HG03175 (cell line): ENCODE results near the gene SPATA25.
"Not testable (repeated sequence)": the region's sequence is repeated elsewhere in the genome, so short reads cannot be mapped to it uniquely, and the experiment has no call there.

ENCODE experiments used
- ATAC-seq: cut with Tn5 transposase; IDR thresholded peaks from one replicate; pipeline ENCODE4 v1.9.1; 2021; ENCODE audit warnings: mild to moderate bottlenecking, moderate library complexity; ENCODE audit not compliant: unreplicated experiment

The SPATA25 gene, protein sequence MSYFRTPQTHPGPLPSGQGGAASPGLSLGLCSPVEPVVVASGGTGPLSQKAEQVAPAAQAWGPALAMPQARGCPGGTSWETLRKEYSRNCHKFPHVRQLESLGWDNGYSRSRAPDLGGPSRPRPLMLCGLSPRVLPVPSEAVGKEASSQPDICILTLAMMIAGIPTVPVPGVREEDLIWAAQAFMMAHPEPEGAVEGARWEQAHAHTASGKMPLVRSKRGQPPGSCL

GRCh38 chr20:45887346-45887715 is at the start of gene SPATA25:
Gene SPATA25 (minus strand): TSS chr20:45887622. CDS start chr20:45887590, 32 bp downstream.
- ATAC-seq: no peak

DNA sequence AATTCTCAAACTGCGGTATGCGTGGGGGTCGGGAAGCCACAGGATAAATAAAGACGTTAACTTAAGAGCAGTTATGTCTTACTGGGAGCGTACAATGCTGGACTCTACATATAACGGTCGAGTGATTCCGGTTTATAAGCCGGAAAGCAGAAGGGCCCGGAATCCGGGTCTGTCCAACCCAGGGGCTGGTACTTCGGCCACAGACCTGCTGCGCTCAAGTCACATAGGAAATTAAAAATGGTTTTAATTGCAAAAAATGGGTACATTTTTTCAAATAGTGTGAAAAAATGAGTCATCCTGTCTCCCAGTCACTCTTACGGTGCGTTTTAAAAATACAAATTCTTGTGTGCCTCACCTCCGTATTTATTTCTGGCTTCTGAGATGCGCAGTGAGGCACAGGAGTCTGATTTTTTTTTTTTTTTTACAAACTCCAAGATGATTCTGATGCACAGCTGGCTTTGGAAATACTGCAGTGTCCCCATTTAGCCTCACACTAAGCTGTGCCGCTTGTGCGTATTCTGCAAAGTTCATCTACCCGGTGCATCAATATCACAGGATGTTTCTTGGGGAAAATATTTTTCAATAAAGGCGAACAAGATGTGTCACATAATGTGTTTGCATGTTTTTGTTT is 48.1 kb upstream of the SPATA25 start:
- ATAC-seq: no peak

DNA sequence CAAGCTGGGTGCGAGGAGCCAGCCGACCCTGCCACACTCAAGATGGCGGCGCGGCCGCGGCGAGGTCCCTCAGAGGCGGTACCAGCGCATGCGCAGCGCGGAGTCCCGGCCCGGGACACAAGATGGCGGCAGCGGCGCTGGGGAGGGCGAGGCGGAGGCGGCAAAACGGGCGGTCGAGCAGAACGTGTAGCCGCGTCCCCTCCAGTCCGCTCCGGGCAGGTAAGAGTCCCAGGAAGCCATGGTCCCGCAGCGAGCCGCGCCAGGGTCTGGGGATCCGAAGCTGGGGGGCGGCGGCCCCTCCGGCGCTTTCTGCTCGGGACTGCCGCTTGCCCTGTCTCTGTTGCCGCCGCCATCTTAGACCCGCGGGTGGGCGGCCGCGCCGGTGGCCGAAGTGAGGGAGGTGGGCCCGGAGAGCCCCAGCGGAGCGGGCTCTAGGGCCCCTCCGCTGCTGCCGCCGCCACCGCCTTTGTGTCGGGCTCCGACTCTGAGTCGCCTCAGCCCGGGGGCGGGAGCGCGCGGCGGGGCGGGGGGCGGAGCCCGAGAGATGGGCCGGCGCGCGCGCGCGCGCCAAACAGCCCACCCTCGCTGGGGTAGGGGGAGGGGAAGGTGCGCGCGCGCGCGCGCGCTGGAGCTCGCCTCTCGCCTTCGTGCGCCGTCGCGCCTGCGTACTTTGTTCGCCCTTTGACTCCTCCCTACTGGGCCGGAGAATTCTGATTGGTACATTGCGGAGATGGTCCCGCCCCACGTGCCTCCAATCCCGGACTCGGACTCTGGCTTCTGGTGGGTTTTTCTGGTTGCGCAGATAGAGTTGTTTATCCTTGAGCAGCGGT is 47.4 kb upstream of the SPATA25 start, which contains the start of gene PCIF1:
PCIF1 (plus strand) TSS at position 98 of the 830 bp plus-strand sequence. CDS start 4,317 bp downstream, outside the sequence.
- peak; percentile 74 for ATAC-seq

DNA sequence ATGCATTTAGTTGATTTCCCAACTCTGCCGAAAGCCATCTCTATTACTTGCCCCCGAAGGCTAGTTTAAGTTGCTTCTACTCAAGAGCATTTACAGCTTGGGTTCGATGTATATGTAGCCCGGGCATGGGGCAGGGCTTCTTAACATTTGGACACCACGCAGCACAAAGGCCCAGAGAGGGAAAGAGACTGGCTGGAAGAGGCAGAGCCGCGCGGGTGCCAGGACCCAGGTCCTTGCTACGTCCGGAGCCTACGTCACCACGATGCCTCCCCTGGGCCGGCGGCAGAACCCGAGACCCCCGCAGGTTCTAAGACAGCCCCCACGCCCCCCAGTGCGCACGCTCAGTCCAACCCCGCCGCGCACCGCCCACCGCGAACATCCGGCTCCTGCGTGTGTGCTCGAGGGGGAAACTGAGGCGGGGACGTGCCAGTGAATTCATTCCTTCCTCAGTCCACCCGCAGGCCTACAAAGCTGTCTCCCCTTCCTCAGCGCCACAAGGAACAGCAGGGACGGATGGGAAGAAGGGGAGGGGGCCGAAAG is 46.7 kb upstream of the SPATA25 start:
- peak; percentile 23 for ATAC-seq

- no peak for ATAC-seq
Observed at GRCh38 chr20:45933266-45934045, 46.0 kb upstream of the SPATA25 start.

GRCh38 chr20:45931680-45932079 is 44.3 kb upstream of the SPATA25 start:
- ATAC-seq: not testable (repeated sequence)

DNA sequence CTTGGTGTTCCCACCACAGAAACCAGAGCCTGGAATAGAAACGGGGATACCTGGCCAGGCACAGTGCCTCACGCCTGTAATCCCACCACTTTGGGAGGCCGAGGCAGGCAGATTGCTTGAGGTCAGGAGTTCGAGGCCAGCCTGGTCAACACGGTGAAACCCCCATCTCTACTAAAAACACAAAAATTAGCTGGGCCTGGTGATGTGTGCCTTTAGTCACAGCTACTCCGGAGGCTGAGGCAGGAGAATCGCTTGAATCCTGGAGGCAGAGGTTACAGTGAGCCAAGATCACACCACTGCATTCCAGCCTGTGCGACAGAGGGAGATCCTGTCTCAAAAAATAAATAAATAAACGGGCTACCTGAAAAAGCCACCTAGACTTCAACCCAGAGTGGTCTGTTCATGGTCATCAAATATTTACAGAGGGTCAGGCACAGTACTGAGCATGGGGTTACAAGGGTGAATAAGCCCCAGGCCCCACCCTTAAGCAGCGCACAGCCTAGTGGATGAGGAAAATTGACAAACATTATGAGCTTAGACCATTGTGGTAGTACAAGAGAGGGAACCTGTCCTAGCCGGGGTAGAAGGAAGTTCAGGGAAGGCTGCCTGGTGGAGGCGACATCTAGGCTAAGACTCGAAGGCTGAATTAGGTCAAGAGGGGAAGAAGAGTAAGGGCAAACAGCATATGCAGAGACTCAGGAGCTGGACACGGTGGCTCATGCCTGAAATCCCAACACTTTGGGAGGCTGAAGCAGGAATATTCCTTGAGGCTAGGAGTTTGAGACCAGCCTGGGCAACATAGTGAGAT is 39.9 kb upstream of the SPATA25 start:
- ATAC-seq: no peak

DNA sequence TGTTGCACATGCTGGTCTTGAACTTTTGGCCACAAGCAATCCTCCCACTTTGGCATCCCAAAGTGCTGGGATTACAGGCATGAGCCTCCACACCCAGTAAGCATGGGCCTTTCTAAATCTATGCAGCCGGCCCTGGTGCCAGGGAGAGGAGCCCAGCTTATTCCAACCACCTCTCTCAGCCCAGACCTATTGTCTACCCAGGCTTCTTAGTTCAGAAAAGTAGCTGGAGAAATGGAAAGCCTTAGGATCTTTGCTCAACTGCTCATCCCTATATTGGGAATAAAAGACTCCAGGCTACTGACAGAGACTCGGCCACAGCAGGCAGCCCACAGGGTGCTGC is 39.3 kb upstream of the SPATA25 start:
- no peak for ATAC-seq

- no peak for ATAC-seq
Observed at GRCh38 chr20:45925821-45926506, 38.5 kb upstream of the SPATA25 start.

- no peak for ATAC-seq
Observed at GRCh38 chr20:45924391-45925261, 37.2 kb upstream of the SPATA25 start.

GRCh38 chr20:45921337-45922189 is 34.1 kb upstream of the SPATA25 start:
- no peak for ATAC-seq

- no peak for ATAC-seq
Observed at GRCh38 chr20:45920462-45921336, 33.3 kb upstream of the SPATA25 start.

GRCh38 chr20:45919542-45920399 is 32.3 kb upstream of the SPATA25 start:
- ATAC-seq: no peak

- no peak for ATAC-seq
Observed at GRCh38 chr20:45918779-45919537, 31.5 kb upstream of the SPATA25 start.

GRCh38 chr20:45918182-45918737 is 30.8 kb upstream of the SPATA25 start:
- ATAC-seq: no peak
